Naive thymus-derived CD4-positive, alpha-beta T cell (primary cell): Measurements from ENCODE around the gene MAP3K2. TPM values are rescaled to one million over a fixed set of nuclear protein-coding genes. Genes with fewer than 3 reads are reported as not detected.
A peak's percentile ranks its signal among the peaks of the same experiment; 100 is the strongest.

Experiments
- ATAC-seq: fragments of 150-1000 bp; cut with Tn5 transposase; 2 replicates; pipeline ENCODE4 v1.10.0; 2021; ENCODE audit warnings: mild to moderate bottlenecking, moderate library complexity
- CTCF ChIA-PET: fragments of 350-600 bp; sonication (Branson Sonifier 250); formaldehyde crosslinking; loops from one replicate; lab custom pipeline; 2021; ENCODE audit warnings: antibody characterized with exemption; lab: Charles Lee
- POLR2A ChIA-PET: fragments of 350-600 bp; sonication (Branson Sonifier 250); formaldehyde crosslinking; loops from one replicate; lab custom pipeline; 2021; ENCODE audit warnings: antibody characterized with exemption, inconsistent platforms; lab: Charles Lee
- DNase-seq, 9 donors: peaks; one replicate each; pipeline versions ENCODE4 v3.0.0 to v3.0.0-alpha.2; 2020 to 2022; ENCODE audit warnings: mixed read lengths in 1 of 9
- H3K27ac ChIP-seq: one replicate; pipeline ENCODE4 v1.7.0; 2013; ENCODE audit warnings: mild to moderate bottlenecking, low read depth, low read length, moderate library complexity
- H3K27me3 ChIP-seq, 2 donors: one replicate each; pipeline ENCODE4 v1.7.0; 2013; ENCODE audit warnings: low read length in 2 of 2, mild to moderate bottlenecking in 2 of 2, moderate library complexity in 2 of 2; ENCODE audit not compliant: control insufficient read depth in 2 of 2, insufficient read depth in 2 of 2
- H3K36me3 ChIP-seq, 3 experiments: 1 replicate in 2 of 3; 2 replicates in 1 of 3; pipeline ENCODE4 v1.7.0; 2013; ENCODE audit warnings: low read length in 3 of 3, mild to moderate bottlenecking in 3 of 3, moderate library complexity in 1 of 3; ENCODE audit not compliant: insufficient read depth in 3 of 3, control insufficient read depth in 2 of 3
- H3K4me1 ChIP-seq, 2 donors: one replicate each; pipeline ENCODE4 v1.7.0; 2013; ENCODE audit warnings: low read length in 2 of 2, mild to moderate bottlenecking in 2 of 2, moderate library complexity in 1 of 2; ENCODE audit not compliant: control insufficient read depth in 2 of 2, insufficient read depth in 2 of 2
- H3K4me3 ChIP-seq: 2 replicates; pipeline ENCODE4 v1.7.0; 2013; ENCODE audit warnings: mild to moderate bottlenecking, low read length
- H3K9me3 ChIP-seq, 3 experiments: 1 replicate in 2 of 3; 2 replicates in 1 of 3; pipeline ENCODE4 v1.7.0; 2013; ENCODE audit warnings: low read length in 3 of 3; ENCODE audit not compliant: control insufficient read depth in 2 of 3
- H3K27ac Mint-ChIP-seq, 9 donors: one replicate each; pipeline ENCODE4 v1.8.0; 2020 to 2022; ENCODE audit warnings: mixed read lengths in 9 of 9, mild to moderate bottlenecking in 8 of 9, moderate library complexity in 5 of 9, inconsistent platforms in 2 of 9
- H3K27me3 Mint-ChIP-seq, 5 donors: one replicate each; pipeline ENCODE4 v1.8.0; 2021 to 2022; ENCODE audit warnings: mixed read lengths in 5 of 5, mild to moderate bottlenecking in 1 of 5
- H3K36me3 Mint-ChIP-seq, 5 donors: one replicate each; pipeline ENCODE4 v1.8.0; 2020 to 2022; ENCODE audit warnings: mixed read lengths in 5 of 5, mild to moderate bottlenecking in 3 of 5, inconsistent platforms in 1 of 5
- H3K4me1 Mint-ChIP-seq, 7 donors: one replicate each; pipeline ENCODE4 v1.8.0; 2020 to 2022; ENCODE audit warnings: mixed read lengths in 7 of 7, mild to moderate bottlenecking in 3 of 7, inconsistent platforms in 1 of 7
- H3K4me3 Mint-ChIP-seq, 10 donors: one replicate each; pipeline ENCODE4 v1.8.0; 2020 to 2022; ENCODE audit warnings: mild to moderate bottlenecking in 10 of 10, mixed read lengths in 10 of 10, moderate library complexity in 6 of 10, inconsistent platforms in 2 of 10
- H3K9me3 Mint-ChIP-seq, 11 donors: one replicate each; pipeline ENCODE4 v1.8.0; 2020 to 2022; ENCODE audit warnings: mixed read lengths in 11 of 11, mild to moderate bottlenecking in 4 of 11, inconsistent platforms in 1 of 11, moderate library complexity in 1 of 11
- intact Hi-C, 2 donors: fragments of 100-400 bp; cut with micrococcal nuclease; formaldehyde crosslinking; loops; one replicate each; pipeline ENCODE4 v1.15.1; 2023
- polyA plus RNA-seq, 2 donors: library from polyadenylated mRNA; unstranded; fragments of 300-500 nt; fragmentation: Illumina TruSeq; gene quantifications; one replicate each; pipeline ENCODE4 v1.2.3, GENCODE V29; 2021
- total RNA-seq, 6 experiments: library from RNA in 5 of 6; stranded (reverse) in 5 of 6; gene quantifications; 1 replicate in 5 of 6; 2 replicates in 1 of 6; pipeline ENCODE4 v1.2.3 and lab custom pipeline; 2021 to 2026

Gene MAP3K2
- total and polyA plus RNA-seq, 7 experiments from 2014 or later = 41.3 to 111 (median 81.3) TPM

- Mint-ChIP-seq H3K9me3 (no peaks in the 10 kb centered on the region), H3K4me3 (no peak overlapping the region), H3K27ac (peak overlapping the region in 1 of 9 donors; percentile 42), H3K36me3 (peaks cover 0 to 25% (median 9%) of the 10 kb centered on the region in 5 donors), H3K27me3 (peaks cover 0 to 2% (median 0%) of the 10 kb centered on the region in 5 donors), H3K4me1 (peaks cover 18 to 42% (median 31%) of the 10 kb centered on the region in 7 donors)
- intact Hi-C loops = no loop called here
- Histone ChIP-seq H3K27me3 (no peaks in the 10 kb centered on the region), H3K27ac (no peak overlapping the region), H3K9me3 (no peaks in the 10 kb centered on the region), H3K4me1 (peaks cover 7 to 21% of the 10 kb centered on the region in 2 donors), H3K36me3 (no peaks in the 10 kb centered on the region), H3K4me3 (no peak overlapping the region)
- ATAC-seq (no peak), DNase-seq (no peak)
- CTCF ChIA-PET = no interaction called here
- POLR2A ChIA-PET = interaction anchor here (0.6 kb wide), 1 partner anchor 309 kb away, joined by 3 read pairs; no protein-coding TSS in a partner anchor
Measured at GRCh38 chr2:127392828-127393578, 5.2 kb upstream of the MAP3K2 start.

GRCh38 chr2:127392133-127392827 lies 4.5 kb upstream of the MAP3K2 start:
- no peaks in the 10 kb centered on the region for H3K9me3 ChIP-seq
- intact Hi-C loops = no loop called here
- peaks cover 0 to under 1% (median 0%) of the 10 kb centered on the region in 5 donors for H3K27me3 Mint-ChIP-seq
- DNase-seq (no peak), ATAC-seq (no peak)
- H3K36me3 Mint-ChIP-seq = peaks cover 0 to 25% (median 9%) of the 10 kb centered on the region in 5 donors
- H3K4me1 Mint-ChIP-seq = peaks cover 18 to 35% (median 31%) of the 10 kb centered on the region in 7 donors
- H3K27ac ChIP-seq = no peak overlapping the region
- peaks cover 7 to 21% of the 10 kb centered on the region in 2 donors for H3K4me1 ChIP-seq
- H3K27ac Mint-ChIP-seq = peak overlapping the region in 4 of 9 donors; percentile 11 to 79 (median 52)
- ChIA-PET POLR2A (interaction anchor here (0.6 kb wide), 1 partner anchor 308 kb away, joined by 3 read pairs; no protein-coding TSS in a partner anchor), CTCF (interaction anchor here (0.6 kb wide), 1 partner anchor 87 kb away, joined by 3 read pairs; no protein-coding TSS in a partner anchor)
- no peak overlapping the region for H3K4me3 ChIP-seq
- H3K36me3 ChIP-seq = peaks cover 0 to 3% (median 0%) of the 10 kb centered on the region in 3 experiments
- peaks cover 0 to under 1% (median 0%) of the 10 kb centered on the region in 11 donors for H3K9me3 Mint-ChIP-seq
- H3K4me3 Mint-ChIP-seq = no peak overlapping the region
- H3K27me3 ChIP-seq = no peaks in the 10 kb centered on the region

GRCh38 chr2:127389778-127390435 lies 2.1 kb upstream of the MAP3K2 start:
- Mint-ChIP-seq H3K9me3 (peaks cover 0 to 7% (median 0%) of the 10 kb centered on the region in 11 donors), H3K4me3 (peak overlapping the region; percentile 64 to 88 (median 80)), H3K27me3 (peaks cover 0 to 1% (median 0%) of the 10 kb centered on the region in 5 donors), H3K36me3 (peaks cover 0 to 23% (median 6%) of the 10 kb centered on the region in 5 donors), H3K27ac (peak overlapping the region; percentile 95 to 99 (median 97)), H3K4me1 (peaks cover 35 to 57% (median 52%) of the 10 kb centered on the region in 7 donors)
- ATAC-seq (no peak), DNase-seq (peak in 7 of 9 donors; percentile 38 to 71 (median 60))
- no peaks in the 10 kb centered on the region for H3K27me3 ChIP-seq
- ChIA-PET POLR2A (interaction anchor here (0.6 to 2.5 kb wide), 5 partner anchors 9 to 312 kb away, joined by 3 to 25 read pairs (median 3); partner anchors contain the start of genes PROC and SFT2D3), CTCF (interaction anchor here (1.4 kb wide), 1 partner anchor 90 kb away, joined by 3 read pairs; no protein-coding TSS in a partner anchor)
- no peaks in the 10 kb centered on the region for H3K9me3 ChIP-seq
- H3K36me3 ChIP-seq = peaks cover 0 to 3% (median 0%) of the 10 kb centered on the region in 3 experiments
- H3K4me1 ChIP-seq = peaks cover 23 to 30% of the 10 kb centered on the region in 2 donors
- intact Hi-C loops = loop anchor here (2.0 to 10.0 kb wide), 8 partner anchors 35 to 701 kb away; partner anchors contain the start of genes SAP130 (in 2 of the 2), ERCC3 (in 1 of the 2), SFT2D3 (in 1 of the 2) and UGGT1 (in 1 of the 2)
- H3K4me3 ChIP-seq = no peak overlapping the region
- peak overlapping the region; percentile 100 for H3K27ac ChIP-seq

GRCh38 chr2:127388423-127389164 lies 819 bp upstream of the MAP3K2 start:
- ATAC-seq = no peak
- POLR2A ChIA-PET = interaction anchor here (0.6 to 2.5 kb wide), 14 partner anchors 9 to 636 kb away, joined by 3 to 25 read pairs (median 3); partner anchors contain the start of genes ERCC3, PROC, SFT2D3 and WDR33

More at GRCh38 chr2:127388423-127389164, 819 bp upstream of the MAP3K2 start:
- Mint-ChIP-seq H3K4me1 (peaks cover 41 to 65% (median 62%) of the 10 kb centered on the region in 7 donors), H3K27ac (peak overlapping the region; percentile 95 to 99 (median 97)), H3K36me3 (peaks cover 0 to 20% (median 6%) of the 10 kb centered on the region in 5 donors), H3K27me3 (peaks cover 0 to 1% (median 0%) of the 10 kb centered on the region in 5 donors), H3K4me3 (peak overlapping the region; percentile 85 to 90 (median 88)), H3K9me3 (peaks cover 0 to 7% (median 0%) of the 10 kb centered on the region in 11 donors)
- Histone ChIP-seq H3K27me3 (no peaks in the 10 kb centered on the region), H3K27ac (peak overlapping the region; percentile 100), H3K36me3 (peaks cover 0 to 3% (median 0%) of the 10 kb centered on the region in 3 experiments), H3K4me3 (peak overlapping the region; percentile 78), H3K9me3 (no peaks in the 10 kb centered on the region), H3K4me1 (peaks cover 23 to 30% of the 10 kb centered on the region in 2 donors)
- CTCF ChIA-PET = interaction anchor here (0.6 to 1.4 kb wide), 4 partner anchors 27 to 785 kb away, joined by 3 to 4 read pairs (median 3); no protein-coding TSS in a partner anchor
- DNase-seq = no peak
- intact Hi-C loops = loop anchor here (1.0 to 10.0 kb wide), 15 partner anchors 10 to 702 kb away; partner anchors contain the start of genes ERCC3 (in 2 of the 2), SAP130 (in 2 of the 2), IWS1 (in 1 of the 2) and SFT2D3 (in 1 of the 2)
